HG03175 (cell line): ENCODE measurements around the gene GAB2.
"Not testable (repeated sequence)": the region's sequence is repeated elsewhere in the genome, so short reads cannot be mapped to it uniquely, and the experiment has no call there.

Experiments used
- ATAC-seq: cut with Tn5 transposase; IDR thresholded peaks from one replicate; pipeline ENCODE4 v1.9.1; 2021; ENCODE audit warnings: mild to moderate bottlenecking, moderate library complexity; ENCODE audit not compliant: unreplicated experiment

Gene GAB2

DNA sequence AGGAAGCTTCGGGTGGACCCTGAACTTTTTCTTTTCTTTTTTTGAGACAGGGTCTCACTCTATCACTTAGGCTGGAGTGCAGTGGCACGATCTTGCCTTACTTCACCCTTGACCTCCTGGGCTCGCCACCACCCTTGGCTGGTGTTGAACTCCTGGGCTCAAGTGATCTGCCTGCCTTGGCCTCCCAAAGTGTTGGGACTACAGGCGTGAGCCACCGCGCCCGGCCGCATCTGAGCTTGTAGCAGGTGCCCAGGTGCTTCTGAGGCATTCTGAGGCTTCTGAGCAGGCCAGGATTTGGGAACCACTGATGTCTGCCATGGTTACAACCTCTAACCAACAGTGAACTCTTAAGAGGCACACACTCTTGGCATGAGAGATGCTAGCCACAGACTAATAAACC lies 223.8 kb downstream of the GAB2 start:
- ATAC-seq: no peak

DNA sequence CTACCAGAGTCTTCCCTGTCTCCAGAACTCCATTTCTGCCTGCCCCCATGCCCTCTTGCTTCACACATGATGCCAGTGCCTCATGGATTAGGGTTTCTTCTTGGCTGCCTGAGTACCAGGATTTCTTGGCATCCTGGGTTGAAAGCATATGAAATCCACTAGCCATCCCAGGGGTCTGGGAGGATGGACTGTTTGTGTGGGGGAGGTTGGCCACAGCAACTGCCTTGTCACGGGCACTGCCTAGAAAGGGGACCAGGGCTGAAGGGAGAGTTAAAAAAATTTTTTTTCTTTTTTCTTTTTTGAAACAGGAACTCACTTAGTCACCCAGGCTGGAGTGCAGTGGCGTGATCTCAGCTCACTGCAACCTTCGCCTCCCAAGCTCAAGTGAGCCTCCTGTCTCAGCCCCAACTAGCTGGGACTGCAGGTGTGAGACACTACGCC lies 224.7 kb downstream of the GAB2 start:
- ATAC-seq: no peak

DNA sequence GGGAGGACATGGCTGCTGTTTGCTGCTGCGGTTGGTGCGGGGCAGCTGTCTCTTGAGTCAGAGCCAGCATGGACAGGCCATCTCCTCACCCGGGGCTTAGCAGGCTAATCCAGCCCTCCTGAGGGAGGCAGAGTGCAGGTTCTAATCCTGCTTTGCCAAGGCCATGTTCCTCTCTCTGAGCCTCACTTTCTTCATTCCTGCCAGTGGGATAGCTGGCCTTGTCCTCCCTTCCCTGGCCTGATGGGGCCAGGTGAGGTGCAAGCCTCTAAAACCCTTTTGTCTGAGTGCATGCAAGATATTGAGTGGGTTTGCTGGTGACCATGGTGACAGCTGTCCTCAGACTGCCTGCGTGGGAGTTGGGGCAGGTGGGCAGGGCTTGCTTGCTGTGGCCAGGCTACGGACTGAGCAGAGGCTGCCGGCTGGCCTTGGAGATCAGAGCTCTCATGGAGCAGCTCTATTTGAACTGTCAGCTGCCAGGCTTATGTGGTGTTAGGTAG lies 225.3 kb downstream of the GAB2 start:
- ATAC-seq: no peak

DNA sequence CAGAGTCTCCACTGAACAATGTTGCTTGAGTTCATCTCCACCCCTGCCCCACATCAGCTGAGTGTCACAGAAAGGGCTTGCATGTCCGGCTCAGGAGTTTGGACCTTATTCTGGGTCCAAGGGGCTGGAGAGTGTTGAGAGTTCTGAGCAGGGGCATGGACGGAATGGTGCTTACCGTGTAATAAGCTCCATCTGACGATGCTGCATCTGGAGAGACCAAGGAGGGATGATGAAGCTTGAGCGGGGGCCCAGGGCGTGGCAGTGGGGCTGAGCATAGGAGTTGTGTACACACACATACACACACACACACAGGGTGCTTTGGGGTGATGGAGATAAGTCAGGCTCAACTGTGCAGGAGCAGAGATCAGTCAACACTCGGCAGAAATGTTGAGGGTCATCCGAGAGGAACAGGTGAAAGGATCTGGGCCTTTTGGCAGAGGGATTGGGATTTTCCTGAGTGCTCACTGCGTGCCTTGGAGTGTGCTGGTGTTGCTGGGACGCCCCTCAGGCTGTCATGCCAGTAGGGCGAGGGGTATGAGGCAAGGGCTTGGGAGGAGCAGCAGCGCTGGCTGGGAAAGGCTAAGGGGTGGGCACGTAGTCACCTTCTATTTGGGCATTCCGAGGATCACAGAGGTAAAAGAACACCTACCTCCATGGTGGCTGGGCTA lies 226.6 kb downstream of the GAB2 start:
- ATAC-seq: no peak

DNA sequence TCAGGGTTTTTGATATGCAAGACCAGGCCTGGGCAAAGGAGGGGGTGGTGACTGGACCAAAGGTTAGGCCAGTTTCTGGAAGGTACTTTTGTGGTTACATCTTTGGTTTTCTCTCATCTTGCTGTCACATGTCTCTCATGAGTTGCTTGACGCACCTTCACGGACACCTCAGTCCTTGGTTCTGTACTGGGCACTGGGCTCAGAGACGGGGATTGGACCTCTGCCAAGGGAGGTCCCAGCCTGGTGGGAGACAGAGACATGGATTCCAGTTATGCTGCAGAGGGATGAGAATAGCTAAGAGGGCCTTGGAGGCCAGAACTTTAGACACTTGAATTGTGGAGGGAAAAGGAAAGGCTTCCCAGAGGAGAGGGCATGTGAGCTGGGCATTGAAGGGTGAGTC lies 227.2 kb downstream of the GAB2 start:
- no peak for ATAC-seq

DNA sequence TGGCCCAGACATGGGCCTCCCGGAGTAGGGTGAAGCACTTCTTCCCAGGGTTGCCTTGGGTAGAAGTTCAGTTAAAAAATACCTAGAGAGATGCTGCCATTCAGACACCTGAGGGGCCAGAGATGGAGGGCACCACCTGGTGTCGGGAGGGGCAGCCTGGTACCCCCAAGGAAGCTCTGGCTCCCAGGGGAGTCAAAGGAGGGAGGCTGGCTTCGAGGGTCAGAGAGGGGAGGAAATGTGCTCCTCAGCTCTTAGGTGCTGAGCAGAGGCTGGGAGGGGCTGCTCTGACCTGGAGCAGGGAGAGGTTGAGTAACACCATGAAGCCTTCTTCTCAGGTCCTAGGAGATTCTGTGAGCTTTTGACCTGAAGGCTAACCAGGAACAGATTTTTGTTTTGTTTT lies 227.8 kb downstream of the GAB2 start:
- ATAC-seq: no peak

DNA sequence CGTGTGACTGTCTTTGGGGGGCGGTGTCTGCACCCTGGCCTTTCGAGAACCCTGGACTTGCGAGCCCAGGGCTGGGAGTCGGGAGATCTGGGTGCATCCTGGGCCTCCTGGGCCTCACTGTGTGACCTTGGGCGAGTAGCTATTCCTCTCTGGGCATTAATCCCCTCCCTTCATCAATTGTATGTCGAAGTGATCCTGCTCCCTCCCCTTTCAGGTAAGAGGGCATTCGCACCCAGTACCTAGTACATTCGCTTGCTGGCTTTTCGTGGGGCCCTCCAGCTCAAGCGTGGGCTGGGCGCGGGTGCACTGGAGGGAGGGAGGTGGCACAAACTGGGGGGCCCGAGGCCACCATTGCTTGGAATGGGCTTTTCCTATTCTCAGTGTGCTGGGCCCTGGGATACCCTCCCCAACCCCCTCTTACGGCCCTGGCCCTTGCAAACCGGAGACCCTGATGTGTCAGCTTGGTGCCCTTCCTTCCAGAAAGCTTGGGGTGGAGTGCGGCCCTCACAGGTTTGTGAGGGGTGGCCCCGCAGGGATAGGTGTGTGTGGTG lies 228.4 kb downstream of the GAB2 start:
- no peak for ATAC-seq

DNA sequence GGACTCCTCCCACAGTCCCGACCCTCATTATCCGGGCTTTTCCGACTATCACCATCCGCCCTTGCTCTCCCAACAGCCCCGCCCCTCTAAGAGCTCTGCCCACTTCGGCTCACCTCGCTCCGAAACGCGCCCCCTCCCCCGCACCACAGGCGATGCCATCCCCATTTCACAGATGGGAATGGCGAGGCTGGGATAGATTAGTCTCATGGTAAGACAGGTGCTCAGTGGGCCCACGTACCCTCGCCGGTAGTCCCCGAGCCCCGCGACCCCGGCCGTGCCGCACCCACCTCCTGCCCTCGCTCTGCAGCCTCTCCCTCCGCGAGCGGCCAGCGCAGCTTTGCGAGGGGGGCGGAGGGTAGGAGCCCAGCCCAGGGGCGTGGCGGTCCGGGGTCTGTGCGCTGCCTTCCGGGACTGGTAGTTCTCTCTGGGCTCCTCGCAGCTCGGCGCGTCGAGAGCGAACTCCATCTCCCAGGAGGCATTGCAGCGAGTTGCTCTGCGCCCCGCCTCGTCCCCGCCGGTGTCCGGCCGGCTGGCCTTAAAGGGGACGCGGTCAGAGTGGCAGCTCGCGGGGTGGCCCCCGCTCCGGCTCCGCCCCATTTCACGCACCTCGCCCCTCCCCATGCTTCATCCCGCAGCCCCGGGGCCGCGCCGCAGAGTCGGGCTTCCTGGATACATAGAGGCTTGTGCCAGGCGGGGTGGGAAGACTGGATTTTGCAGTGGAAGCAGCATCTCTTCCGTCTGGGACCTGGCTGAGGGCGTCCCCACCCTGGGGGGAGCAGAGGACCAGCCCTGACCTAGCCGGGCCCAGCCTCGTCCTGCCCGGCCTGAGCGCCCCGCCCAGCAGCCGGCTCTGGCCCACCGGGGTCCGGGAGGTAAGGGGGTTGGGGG lies 229.1 kb downstream of the GAB2 start, which contains the start of the genes KCTD21 and USP35:
Gene KCTD21, minus strand, starts transcription at position 341 of the 888 bp plus-strand sequence. CDS start 14,072 bp downstream, outside the sequence.
Gene USP35, plus strand, starts transcription at position 634 of the 888 bp plus-strand sequence. CDS start 7,327 bp downstream, outside the sequence.
- peak; percentile 98 for ATAC-seq

DNA sequence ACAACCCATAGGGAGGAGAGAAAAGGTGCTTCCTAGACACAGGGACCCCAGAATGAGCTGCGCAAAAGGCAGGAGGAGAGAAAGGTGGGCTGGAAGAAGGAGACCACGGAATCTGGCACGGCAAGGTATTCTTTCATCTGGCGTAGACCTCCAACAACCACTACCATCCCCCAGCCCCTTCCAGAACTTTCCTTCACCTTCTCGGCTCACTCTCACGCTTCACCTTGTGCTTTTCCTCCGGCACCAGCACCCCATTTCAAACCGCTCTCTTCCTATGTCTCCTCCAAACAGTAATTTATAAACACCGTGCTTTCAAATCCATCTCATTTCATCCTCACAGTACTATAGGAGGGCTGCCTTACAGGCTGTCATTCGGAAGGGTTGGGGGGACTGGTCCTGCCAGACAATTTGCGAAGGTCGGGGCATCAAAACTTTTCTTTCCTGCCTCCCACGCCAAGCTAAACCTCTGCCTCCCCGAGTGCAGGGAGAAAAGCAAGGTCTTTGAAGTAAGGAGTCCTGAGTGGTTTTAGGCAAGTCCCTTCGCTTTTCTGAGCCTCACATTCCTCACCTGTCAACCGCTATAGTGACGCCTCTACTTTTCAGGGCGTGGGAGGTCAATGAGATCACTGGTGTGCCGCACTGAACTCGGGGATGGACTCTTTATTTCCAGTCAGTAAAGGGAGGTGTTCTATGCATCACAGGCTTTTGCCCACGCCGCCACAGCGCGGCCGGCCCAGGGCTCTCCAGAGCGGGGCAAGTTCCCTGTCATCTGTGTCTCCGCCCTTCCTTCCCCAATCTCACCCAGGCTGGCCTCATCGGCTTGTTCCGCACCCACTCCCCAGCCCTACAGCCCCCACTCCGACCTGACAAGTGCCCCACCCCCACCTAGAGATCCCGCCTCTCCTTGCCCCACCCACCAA lies 230.0 kb downstream of the GAB2 start:
- ATAC-seq: peak; percentile 24

DNA sequence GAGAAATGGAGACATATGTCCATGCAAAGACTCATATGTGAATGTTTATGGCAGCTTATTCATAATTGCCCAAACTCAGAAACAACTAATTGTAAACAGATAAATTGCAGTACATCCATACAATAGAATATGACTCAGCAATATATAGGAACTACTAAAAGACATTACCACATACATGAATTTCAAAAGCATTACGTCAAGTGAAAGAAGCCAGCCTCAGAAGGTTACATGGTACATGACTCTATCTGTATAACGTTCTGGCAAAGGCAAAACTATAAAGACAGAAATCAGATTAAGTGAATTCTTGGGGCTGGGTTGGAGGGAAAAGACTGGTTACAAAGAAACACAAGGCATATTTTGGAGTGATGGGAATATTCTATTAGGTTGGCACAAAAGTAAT lies 236.4 kb downstream of the GAB2 start:
- no peak for ATAC-seq

DNA sequence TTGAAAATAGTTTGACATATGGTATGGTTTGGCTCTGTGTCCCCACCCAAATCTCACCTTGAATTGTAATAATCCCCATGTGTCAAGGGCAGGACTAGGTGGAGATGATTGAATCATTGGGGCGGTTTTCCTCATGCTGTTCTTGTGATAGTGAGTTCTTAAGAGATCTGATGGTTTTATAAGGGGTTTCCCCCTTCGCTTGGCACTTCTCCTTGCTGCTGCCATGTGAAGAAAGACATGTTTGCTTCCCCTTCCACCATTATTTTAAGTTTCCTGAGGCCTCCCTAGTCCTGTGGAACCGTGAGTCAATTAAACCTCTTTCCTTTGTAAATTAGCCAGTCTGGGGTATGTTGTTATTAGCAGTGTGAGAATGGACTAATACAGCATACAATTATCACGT lies 236.9 kb downstream of the GAB2 start:
- ATAC-seq: no peak

DNA sequence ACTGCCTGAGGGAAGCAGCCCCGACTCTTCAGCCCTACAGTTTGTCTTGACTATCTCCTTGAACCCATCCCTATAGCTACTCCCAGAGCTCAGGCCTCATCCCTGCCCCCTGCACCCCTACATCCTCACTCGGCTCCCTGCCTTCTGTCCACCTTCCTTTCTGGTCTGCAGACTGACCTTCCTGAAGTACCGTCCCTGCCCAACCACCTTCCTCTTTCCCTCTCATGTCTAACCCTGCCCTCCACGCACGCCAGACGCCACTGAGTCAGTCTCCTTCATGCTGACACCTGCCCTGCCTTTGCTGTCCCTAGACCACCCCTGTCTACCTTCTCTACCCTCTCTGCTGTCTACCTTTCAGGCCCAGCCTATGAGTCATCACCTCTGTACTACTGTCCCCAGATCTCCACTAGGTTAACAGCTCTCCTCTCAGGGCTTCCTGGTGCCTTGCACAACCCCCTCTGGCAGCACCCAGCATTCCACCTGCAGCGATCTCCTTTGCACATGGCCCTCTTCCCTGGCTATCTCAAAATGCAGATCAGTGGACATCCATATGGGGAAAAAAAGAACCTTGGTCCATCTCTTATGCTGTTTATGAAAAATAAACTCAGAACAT lies 238.1 kb downstream of the GAB2 start:
- ATAC-seq: no peak

DNA sequence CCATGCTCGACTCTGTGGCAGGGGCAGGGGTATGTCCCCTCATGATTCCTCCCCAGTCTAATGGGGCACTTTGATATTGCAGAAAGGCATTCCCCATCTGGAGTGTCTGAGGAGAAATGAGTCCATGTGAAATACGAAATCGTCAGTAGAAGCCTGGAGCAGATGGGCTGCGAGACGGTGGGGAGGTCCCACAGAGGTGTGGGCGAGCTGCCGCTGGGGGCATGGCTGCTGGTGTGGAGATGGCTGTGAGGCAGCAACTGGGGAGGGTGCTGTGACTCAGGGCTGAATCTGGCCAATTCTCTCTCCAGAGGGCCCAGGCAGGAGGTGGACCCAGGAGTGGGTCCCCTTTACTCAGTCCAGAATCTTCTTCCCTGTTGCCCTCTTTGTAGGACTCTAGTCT lies 240.4 kb downstream of the GAB2 start:
- no peak for ATAC-seq

DNA sequence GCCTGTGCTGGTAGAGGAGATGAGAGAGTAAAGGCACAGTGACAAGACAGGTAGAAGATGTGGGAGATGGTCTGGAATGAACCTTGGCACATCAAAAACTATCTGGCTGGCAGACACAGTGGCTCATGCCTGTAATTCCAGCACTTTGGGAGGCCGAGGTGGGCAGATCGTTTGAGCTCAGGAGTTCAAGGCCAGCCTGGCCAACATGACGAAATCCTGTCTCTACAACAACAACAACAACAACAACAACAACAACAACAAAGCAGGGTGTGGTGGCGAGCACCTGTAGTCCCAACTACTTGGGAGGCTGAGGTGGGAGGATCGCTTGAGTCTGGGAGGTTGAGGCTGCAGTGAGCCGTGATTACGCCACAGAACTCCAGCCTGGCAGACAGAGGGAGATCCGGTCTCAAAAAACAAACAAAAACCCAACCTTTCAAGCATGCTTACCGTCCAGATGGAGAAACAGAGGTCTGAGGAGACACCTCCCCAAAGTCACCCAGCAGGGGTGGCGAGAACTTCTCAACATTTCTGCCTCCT lies 240.9 kb downstream of the GAB2 start:
- no peak for ATAC-seq

DNA sequence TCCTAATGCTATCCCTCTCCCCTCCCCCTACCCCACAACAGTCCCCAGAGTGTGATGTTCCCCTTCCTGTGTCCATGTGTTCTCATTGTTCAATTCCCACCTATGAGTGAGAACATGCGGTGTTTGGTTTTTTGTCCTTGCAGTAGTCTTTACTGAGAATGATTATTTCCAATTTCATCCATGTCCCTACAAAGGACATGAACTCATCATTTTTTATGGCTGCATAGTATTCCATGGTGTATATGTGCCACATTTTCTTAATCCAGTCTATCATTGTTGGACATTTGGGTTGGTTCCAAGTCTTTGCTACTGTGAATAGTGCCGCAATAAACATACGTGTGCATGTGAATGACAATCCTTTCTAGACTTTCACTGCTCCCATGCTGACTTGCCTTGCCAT lies 241.8 kb downstream of the GAB2 start:
- not testable (repeated sequence) for ATAC-seq

DNA sequence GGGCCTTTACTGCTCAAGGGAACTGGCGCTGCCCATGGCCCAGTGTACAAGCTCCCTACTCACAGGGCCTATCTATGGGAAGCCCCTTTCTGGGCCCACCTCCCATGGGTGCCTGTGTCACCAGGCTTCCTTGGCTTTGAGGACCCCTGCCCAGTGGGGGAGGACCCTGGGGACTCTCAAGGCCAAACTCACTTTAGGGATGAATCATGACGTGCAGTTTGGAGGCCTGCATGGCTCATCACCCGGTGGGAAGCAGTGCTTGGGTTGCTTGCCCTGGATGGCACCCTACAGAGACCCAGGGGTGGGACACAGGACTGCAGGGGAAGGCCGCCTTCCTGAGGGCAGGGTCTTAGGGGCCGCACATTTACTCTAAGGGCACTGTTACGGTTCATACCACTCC lies 245.7 kb downstream of the GAB2 start:
- ATAC-seq: no peak

DNA sequence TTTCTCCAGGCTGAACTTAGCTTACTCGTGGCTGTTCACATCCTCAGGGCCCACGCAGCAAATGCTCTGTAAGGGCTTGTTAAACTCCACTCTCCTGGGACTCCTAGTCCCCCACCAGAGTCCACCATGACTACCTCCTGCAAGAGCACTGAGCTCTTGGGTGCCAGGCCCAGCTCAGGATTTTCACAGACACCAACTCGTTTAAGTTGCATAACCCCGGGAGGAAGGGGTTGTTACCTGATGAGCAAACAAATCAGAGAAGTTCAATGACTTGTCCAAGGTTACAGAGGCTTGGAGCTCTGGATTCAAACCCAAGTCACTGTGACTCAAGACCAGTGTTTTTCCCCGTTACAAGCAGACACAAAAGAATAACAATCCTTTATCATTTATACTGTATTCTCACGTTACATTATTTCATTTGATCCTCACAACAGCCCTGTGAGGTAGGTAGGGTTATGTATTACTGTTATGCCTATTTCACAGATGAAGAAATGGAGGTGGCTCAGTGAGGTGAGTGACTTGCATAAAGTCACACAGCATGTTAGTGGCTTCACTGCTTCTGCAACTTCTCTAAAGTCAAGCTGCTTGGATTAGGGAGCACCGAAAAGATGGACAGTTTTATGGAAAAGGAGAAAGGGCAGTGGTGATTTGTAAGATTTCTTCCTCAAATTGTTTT lies 246.6 kb downstream of the GAB2 start:
- no peak for ATAC-seq

DNA sequence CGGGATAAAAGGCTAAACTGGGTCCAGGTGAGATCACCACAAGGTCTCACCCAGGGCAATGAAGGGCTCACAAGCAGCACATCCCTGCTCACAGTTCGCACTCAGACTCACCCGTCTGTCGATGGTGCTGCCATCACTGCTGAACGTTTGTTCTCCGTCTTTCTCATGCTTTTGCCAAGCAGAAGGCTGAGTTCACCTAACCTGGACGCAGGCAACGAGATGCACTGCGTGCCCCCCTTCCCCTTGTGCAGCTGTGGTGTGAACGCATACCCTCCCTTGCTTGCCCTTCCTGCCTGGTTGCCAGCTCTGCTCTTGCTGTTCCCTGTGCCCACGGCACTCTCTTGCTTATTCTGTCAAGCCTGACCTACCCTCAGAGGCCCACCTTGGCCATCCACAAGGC lies 247.2 kb downstream of the GAB2 start:
- no peak for ATAC-seq
